ENCODE data around the gene ZNF598. TPM values are rescaled to one million over a fixed set of nuclear protein-coding genes. Genes with fewer than 3 reads are reported as not detected.
"Not testable (repeated sequence)": the region's sequence is repeated elsewhere in the genome, so short reads cannot be mapped to it uniquely, and the experiment has no call there.

Gene ZNF598
- total and polyA plus RNA-seq, 8 donors: 26.0 to 93.6 (median 50.8) TPM

DNA sequence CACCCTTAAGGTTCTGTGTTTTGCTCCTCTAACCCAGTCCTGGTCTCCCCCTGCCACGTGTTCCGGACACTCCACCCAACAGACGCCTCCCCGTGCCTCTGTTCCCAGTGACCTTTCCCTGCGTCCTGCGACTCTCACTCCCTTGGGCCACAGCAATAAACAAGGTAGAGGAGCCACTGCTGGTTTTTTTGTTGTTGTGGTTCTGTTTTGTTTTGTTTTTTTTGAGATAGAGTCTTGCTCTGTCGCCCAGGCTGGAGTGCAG lies 6.3 kb upstream of the ZNF598 start:
- TF ChIP-seq, protein P1, sequence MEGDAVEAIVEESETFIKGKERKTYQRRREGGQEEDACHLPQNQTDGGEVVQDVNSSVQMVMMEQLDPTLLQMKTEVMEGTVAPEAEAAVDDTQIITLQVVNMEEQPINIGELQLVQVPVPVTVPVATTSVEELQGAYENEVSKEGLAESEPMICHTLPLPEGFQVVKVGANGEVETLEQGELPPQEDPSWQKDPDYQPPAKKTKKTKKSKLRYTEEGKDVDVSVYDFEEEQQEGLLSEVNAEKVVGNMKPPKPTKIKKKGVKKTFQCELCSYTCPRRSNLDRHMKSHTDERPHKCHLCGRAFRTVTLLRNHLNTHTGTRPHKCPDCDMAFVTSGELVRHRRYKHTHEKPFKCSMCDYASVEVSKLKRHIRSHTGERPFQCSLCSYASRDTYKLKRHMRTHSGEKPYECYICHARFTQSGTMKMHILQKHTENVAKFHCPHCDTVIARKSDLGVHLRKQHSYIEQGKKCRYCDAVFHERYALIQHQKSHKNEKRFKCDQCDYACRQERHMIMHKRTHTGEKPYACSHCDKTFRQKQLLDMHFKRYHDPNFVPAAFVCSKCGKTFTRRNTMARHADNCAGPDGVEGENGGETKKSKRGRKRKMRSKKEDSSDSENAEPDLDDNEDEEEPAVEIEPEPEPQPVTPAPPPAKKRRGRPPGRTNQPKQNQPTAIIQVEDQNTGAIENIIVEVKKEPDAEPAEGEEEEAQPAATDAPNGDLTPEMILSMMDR (IDR thresholded peaks at IDR 0.05): no peak
- intact Hi-C loops (cut with DNase I): no loop called here
- H3K36me3 ChIP-seq: no peaks in the 10 kb centered on the region
- no peak overlapping the region for H3K27ac ChIP-seq
- H3K4me1 ChIP-seq: peaks cover 0 to 10% (median 4%) of the 10 kb centered on the region in 3 donors
- FAIRE-seq (no peak), DNase-seq (no peak), ATAC-seq (no peak)
- 86 to 89% methylated on average over 7 of the region's 7 CpGs for WGBS, 2 donors
- no peak overlapping the region for H3K4me3 ChIP-seq
- no peaks in the 10 kb centered on the region for H3K9me3 ChIP-seq
- peaks cover 0 to 7% (median 0%) of the 10 kb centered on the region in 4 donors for H3K27me3 ChIP-seq

DNA sequence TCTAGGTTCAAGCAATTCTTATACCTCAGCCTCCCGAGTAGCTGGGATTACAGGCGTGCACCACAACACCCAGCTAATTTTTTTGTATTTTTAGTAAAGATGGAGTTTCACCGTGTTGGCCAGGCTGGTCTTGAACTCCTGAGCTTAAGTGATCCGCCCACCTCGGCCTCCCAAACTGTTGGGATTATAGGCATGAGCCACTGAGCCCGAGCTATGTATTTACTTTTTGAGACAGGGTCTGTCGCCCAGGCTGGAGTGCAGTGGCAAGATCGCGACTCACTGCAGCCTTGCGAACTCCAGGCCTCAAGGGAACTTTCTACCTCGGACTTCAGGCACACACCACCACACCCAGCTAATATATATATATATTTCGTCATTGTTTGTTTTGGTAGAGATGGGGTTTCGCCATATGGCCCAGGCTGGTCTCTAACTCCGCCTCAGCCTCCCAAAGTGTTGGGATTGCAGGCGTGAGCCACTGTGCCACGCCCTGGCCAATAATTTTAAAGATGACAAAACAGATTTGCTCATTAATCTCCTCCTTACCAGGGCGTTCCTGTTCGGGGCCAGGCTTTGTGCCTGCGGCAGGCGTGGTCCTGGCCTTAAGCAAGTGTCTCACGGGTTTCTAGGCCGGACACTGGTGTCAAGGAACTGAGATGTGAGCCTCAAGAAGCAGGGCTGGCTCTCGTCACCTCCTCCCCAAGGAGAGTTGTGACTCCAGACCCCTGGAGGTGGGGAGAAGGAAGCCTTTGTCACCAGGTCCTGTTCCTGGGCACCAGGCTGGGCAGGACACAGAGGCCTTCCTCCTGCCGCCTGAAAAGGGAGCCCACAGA lies 5.7 kb upstream of the ZNF598 start:
- WGBS, 2 donors: 84 to 87% methylated on average over 24 of the region's 24 CpGs
- H3K27me3 ChIP-seq: peaks cover 0 to 5% (median 0%) of the 10 kb centered on the region in 4 donors
- TF ChIP-seq, protein P1 (IDR thresholded peaks at IDR 0.05): no peak
- intact Hi-C loops (cut with DNase I): no loop called here
- ATAC-seq (peak in 2 of 4 donors; percentile 11 to 28), FAIRE-seq (no peak), DNase-seq (no peak)
- no peaks in the 10 kb centered on the region for H3K9me3 ChIP-seq
- no peak overlapping the region for H3K4me3 ChIP-seq
- no peaks in the 10 kb centered on the region for H3K36me3 ChIP-seq
- peaks cover under 1 to 8% (median 1%) of the 10 kb centered on the region in 3 donors for H3K4me1 ChIP-seq
- no peak overlapping the region for H3K27ac ChIP-seq

DNA sequence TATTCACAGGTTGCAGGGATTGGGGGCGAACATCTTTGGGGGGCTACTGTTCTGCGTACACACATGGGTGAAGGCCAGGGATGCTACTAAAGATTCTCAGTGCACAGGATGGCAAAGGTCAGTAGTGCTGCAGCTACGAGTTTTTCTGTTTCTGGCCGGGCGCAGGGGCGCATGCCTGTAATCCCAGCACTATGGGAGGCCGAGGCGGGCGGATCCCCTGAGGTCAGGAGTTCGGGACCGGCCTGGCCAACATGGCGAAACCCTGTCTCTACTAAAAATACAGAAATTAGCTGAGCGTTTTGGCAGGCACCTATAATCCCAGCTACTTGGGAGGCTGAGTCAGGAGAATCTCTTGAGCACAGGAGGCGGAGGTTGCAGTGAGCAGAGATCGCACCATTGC lies 3.9 kb upstream of the ZNF598 start:
- H3K4me1 ChIP-seq: peaks cover 0 to 5% (median 0%) of the 10 kb centered on the region in 3 donors
- FAIRE-seq (no peak), ATAC-seq (no peak), DNase-seq (no peak)
- no peaks in the 10 kb centered on the region for H3K9me3 ChIP-seq
- H3K27me3 ChIP-seq: no peaks in the 10 kb centered on the region
- H3K4me3 ChIP-seq: no peak overlapping the region
- no peak overlapping the region for H3K27ac ChIP-seq
- TF ChIP-seq, protein P1 (IDR thresholded peaks at IDR 0.05): no peak
- 88 to 89% methylated on average over 15 of the region's 15 CpGs for WGBS, 2 donors
- intact Hi-C loops (cut with DNase I): no loop called here
- H3K36me3 ChIP-seq: no peaks in the 10 kb centered on the region

DNA sequence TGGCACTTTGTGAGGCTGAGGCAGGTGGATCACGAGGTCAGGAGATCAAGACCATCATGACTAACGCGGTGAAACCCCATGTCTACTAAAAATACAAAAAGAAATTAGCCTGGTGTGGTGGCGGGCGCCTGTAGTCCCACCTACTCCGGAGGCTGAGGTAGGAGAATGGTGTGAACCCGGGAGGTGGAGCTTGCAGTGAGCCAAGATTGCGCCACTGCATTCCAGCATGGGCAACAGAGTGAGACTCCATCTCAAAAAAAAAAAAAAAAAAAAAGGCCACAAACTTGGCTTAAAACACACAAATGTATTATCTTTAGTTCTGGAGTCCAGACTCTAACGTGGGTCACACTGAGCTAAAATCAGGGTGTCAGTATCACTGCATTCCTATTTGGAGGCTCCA lies 2.1 kb upstream of the ZNF598 start:
- H3K4me3 ChIP-seq; FAIRE-seq; H3K36me3 ChIP-seq; ATAC-seq; H3K27ac ChIP-seq; H3K9me3 ChIP-seq; H3K27me3 ChIP-seq; intact Hi-C loops (cut with DNase I): not testable (repeated sequence)
- WGBS, 2 donors: 91% methylated on average over 9 of the region's 9 CpGs
- peak in 1 of 6 donors; percentile 12 for DNase-seq
- H3K4me1 ChIP-seq: peaks cover 8 to 17% (median 17%) of the 10 kb centered on the region in 3 donors

DNA sequence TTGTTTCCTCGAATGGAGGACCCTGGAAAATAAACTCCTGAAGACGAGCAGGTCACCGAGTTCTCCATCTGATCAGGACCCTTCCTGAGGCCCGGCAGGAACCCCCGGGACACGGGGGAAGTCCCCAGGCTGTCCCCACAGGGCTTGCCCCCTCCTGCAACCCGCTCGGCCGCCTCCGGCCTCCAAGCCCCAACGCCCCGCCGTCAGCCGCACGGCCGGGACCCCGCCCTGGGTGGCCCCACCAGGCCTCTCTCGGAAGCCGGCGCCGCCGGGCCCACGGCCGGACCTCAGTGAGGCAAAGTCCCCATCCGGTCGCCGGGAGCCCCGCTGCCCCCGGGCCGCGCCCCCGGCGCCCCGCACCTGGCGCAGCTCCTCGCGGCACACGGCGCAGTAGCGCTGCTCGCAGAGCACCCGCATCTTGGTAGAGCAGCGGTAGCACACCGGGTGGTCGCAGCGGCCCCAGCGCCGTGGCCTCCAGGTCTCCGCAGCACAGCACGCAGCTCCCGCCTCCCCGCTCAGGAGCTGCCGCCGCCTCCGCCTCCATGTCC lies 383 bp downstream of the ZNF598 start:
- TF ChIP-seq, protein P1 (IDR thresholded peaks at IDR 0.05): no peak
- Histone ChIP-seq H3K27ac (peak overlapping the region; percentile 69 to 90 (median 76)), H3K4me3 (peak overlapping the region; percentile 81 to 100 (median 98)), H3K36me3 (no peaks in the 10 kb centered on the region), H3K4me1 (peaks cover 22 to 34% (median 30%) of the 10 kb centered on the region in 3 donors), H3K27me3 (no peaks in the 10 kb centered on the region), H3K9me3 (no peaks in the 10 kb centered on the region)
- DNase-seq (peak; percentile 23 to 85 (median 56)), ATAC-seq (peak in 1 of 4 donors; percentile 1), FAIRE-seq (no peak)
- 0 to 1% methylated on average over 41 to 55 of the region's 55 CpGs for WGBS, 2 donors
- intact Hi-C loops (cut with DNase I): no loop called here
